T-helper 9 cell (primary cell): ENCODE data around the gene OR1S1.
"Not testable (repeated sequence)": the region's sequence is repeated elsewhere in the genome, so short reads cannot be mapped to it uniquely, and the experiment has no call there.

Source experiments
- DNase-seq: peaks from one replicate; pipeline ENCODE4 v3.0.0-alpha.2; 2020
- total RNA-seq, 2 donors: gene quantifications; one replicate each; lab custom pipeline; 2026; lab: John Stamatoyannopoulos, UW

Gene OR1S1
- total RNA-seq, result 0 reads per million in 2 donors

DNA sequence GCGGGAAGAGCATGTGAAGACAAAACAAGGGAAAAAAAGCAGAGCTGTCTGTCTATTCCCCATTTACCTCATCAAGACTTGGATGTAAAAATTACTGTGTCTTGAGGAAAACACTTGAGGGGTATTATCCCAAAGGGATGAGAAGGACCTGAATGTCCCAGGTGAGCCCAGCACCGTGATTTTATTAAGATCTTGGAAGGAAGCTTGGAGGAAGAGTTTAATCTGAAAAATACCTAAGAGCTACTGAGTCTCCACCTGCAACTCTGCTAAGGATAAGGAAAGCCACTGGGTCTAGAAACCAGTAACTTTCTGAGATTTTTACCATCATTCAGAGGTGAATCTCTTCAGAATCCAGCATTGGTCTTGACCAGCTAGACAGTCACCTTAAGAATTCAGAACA lies at the start of gene OR1S1:
OR1S1 (plus strand) TSS at position 301 of the 400 bp plus-strand sequence.
- DNase-seq, result not testable (repeated sequence)

DNA sequence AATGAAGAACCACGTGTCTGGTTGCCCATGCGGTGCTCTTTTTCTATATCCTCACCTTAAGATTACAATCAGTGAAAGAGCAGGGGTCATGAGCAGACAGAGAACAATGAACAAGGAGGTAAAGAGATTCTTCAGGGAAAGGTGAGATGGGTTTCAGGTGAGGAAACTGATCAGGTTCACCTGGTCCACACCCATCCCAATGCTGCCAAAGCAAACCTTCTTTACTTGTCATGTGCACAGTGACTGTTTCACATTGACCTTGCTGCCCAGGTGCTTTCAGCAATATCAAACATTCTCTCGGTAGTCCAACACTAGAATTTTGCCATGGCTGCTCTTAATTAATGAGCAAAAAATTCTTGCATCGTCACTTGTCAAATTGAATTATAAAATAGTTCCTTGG lies 48.1 kb upstream of the OR1S1 start:
- DNase-seq, result no peak

DNA sequence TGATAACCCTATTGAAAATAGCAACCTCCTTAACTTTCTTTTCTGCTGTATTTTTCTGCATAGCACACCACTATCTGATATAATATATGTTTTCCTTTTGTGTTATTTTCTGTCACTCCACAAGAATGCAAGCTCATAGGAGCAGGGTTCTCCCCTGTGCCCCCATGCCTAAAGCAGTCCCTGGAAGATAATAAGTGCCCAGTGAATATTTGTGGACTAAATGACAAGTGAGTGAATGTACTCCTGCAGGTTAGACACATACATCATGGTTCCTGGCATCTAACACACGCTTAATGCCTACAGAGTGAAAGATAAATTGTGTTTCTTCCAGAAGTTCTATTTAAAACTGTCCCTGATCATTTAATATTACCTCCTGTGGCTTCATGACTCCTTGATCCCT lies 47.5 kb upstream of the OR1S1 start:
- DNase-seq, result no peak

DNA sequence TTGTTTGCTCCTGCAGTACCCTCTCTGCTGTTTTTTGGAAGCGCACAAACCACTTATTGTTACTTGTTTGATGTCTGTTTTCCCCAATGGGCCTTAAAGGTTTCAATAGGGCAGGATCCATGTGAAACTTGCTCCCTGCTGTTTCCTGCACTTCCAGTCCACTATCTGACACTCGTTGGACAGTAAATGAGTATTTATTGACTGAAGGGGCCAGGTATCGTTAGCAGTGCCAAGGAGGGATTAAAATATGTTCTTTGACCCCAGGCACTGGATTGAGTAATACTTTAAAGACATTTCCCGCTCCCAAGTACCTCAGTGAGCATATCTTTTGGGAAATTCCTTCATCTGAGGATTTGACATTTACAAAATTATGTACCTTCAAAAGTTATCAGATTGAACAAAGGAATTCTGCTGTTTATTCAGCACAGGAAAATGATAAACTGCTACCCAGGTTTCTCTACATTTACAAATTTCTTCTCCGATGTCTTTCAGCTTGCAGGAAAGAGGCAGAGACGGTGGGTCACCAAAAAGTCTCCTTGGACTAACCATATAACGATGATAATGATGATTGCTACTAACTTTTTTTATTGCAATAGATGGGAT lies 46.9 kb upstream of the OR1S1 start:
- no peak for DNase-seq

DNA sequence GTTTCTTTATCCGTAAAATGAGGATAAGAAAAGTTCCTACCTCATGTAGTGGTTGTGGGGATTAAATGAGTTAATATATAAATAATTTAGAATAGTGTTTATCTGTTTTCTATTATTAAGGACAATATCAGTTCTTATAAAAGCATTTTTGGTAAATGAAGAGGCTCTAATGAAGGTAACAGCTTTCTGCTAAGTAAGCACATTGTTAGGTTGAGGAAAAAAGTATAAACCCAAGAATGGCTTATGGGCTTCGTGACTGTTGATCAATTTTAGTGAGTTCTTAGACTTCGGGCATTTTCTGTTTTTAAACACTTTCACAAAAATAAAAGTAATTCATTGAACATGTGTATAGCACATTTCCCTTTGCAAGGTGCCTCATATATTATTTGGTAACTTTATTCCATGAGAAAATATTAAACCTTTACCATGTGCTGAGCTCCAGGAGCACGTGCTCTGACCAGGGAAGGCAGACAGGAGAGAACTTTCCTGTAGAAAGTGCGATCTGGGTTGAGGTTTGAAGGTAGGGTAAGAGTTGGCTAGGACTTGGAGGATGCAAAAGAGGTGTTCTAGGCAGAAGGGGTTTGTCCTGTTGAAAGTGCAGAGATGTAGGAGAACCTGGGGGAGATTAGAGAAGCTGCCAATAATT lies 35.0 kb upstream of the OR1S1 start:
- DNase-seq, result no peak

DNA sequence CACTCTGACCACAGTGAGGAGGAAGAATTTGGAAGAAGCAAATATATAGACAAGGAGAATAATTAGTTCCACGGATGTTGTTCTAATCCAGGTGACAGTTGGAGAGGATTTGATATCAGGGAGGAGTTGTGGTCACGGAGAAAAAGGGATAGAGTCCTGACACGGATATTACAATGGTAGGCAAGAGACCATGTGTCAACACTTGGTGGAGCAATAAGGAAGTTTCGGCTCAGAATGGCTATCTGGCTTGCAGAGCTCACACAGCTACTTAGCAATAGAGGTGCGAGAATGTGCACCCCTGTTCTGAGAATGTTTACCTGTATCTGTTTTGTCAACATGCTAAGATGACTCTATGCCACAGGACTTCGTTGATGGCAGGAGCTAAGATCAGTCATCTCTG lies 34.1 kb upstream of the OR1S1 start:
- DNase-seq, result no peak

DNA sequence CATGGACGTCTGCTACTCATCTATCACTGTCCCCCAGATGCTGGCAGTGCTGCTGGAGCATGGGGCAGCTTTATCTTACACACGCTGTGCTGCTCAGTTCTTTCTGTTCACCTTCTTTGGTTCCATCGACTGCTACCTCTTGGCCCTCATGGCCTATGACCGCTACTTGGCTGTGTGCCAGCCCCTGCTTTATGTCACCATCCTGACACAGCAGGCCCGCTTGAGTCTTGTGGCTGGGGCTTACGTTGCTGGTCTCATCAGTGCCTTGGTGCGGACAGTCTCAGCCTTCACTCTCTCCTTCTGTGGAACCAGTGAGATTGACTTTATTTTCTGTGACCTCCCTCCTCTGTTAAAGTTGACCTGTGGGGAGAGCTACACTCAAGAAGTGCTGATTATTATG lies 32.9 kb upstream of the OR1S1 start:
- DNase-seq, result no peak

DNA sequence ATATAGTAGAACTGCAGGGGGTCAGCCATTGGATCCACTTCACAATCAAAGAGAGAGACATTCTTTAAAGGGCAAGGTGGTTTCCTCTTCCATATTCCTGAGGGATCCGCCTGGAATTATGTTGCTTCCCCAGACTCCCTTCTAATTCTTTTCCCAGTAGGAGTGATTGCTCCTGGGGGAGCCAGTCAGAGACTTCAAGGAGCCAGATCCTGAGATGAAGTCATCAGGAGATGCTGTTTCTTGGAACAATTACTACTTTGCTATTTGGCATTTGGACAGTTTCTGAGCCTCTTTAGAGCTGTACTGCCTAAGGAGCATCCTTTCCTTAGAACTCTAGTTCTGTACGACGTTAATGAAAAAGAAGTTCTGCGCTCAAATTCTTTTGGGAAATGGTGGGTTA lies 25.6 kb upstream of the OR1S1 start:
- no peak for DNase-seq

DNA sequence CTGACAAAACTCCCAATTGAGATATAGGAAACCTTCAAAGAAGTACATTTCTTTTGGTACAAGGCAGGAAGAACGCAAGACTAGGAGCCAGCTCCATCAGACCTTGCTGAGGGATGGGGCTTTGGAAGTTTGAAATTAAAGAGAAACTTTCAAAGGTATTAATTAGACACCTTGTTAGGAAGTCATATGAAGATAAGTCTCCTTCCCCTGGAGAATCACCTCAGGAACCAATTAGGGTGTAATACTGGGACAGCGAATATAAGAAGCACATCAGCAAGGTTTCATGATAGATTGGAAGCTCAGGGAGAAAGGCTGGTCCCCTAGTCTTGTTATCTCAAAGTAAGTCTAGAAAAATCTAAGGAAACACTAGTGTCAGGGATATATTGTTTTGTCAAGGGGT lies 23.8 kb upstream of the OR1S1 start, which contains the start of gene OR9Q2:
OR9Q2 (plus strand) TSS at position 301 of the 400 bp plus-strand sequence. CDS start 1,421 bp downstream, outside the sequence.
- no peak for DNase-seq

DNA sequence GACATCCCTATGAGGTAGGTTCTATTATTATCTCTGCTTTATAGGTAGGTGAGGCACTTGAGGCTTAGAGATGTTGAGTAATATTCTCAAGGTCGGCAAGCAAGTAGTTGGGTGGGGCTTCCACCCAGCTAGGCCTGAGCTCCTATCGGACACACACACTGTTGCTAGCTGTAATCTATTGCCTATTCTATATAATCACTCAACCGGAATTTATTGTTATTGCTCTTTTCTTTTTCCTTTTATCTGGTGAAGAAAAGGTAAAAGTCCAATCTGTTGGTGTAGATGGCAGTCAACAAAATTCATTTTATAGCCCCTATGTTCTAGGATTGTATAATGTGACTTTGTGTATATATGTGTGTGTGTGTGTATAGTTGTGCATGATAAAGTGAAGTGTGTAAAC lies 20.3 kb upstream of the OR1S1 start:
- no peak for DNase-seq

DNA sequence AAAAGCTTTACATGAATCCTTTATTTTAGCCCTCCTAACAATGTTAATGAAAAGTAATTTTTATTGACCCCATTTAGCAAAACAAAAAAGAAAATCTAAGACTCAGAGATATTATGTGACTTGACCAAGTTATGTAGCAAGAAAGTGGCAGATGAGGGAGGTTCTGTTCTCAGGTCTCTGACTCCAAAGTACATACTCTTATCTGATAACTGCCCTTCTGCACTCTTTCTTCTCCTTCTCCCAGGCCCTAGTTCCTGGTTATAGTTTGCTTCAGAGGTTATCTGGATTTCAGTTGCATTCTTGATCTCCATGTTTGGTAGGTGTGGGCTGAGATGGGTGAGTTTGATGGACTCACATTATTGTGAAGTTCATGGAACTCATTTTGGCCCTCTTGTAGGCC lies 19.1 kb upstream of the OR1S1 start:
- no peak for DNase-seq

DNA sequence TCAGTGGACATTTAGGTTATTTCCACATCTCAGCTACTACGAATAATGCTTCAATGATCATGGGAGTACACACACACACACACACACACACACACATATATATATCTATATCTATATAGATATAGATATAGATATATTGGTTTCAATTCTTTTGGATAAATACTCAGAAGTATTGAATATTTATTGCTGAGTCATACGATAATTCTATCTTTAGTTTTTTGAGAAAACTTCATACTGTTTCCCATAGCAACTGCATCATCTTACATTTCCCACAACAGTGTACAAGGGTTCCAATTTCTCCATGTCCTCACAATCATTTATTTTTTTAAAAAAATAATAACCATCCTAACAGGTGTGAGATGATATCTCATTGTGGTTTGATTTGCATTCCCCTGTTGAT lies 16.6 kb upstream of the OR1S1 start:
- DNase-seq, result no peak

DNA sequence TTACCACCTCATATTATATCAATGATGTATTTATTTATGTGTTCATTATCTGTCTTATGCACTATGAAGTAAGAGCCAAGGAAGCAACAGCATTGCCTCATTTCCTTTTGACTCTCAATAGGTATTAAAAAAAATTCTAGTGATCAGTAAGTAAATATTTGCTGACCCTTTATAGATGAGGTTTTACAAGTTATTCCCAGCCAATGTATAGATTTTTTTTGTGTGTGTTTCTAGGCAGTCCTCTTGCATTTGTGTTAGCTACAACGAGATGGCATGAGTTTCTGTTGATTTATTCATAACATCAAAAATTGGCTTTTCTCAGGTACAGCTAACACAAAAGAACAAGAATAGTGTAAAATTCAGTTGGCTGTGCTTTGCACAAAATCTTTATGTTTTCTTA lies 13.2 kb upstream of the OR1S1 start:
- DNase-seq, result no peak

DNA sequence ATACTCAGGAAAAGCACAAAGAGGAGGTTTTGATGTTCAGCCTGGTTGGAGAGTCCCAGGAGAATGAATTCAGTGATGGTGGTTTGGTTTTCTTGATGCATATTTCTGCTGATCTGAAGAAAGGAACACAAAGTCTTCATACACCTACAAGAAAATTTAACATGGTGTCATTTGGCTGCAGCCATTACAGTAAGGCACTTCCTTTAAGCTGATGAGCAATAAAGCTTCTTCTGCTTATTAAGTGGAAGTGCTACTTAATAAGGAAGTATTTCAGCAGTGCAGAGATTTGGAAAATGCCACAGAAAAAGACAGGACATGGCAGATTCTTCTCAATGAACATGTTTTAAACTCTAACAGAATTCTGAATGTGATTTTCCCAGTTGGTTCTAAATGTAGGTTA lies 8.5 kb upstream of the OR1S1 start, which contains the start of gene OR1S2:
OR1S2 (minus strand) TSS at position 101 of the 400 bp plus-strand sequence; CDS start at position 101, 0 bp downstream.
- no peak for DNase-seq

DNA sequence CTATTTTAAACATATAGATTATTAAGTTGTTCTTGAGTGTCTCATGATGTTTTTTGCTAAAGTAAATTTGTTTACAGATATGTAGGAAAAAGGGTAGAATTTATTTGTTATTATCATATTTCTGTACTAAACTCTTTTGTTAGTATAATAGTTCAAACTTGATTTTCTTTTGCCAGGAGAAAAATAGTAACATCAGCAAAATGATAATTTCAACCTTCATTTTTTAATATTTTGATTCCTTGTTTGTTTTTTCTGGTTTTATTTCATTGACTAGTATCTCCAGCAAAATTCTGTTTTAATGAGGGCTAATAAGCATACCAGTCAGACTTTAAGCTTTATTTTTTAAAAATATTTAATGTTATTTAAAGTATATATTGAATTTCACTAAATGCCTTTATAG lies 4.0 kb downstream of the OR1S1 start:
- DNase-seq, result no peak

DNA sequence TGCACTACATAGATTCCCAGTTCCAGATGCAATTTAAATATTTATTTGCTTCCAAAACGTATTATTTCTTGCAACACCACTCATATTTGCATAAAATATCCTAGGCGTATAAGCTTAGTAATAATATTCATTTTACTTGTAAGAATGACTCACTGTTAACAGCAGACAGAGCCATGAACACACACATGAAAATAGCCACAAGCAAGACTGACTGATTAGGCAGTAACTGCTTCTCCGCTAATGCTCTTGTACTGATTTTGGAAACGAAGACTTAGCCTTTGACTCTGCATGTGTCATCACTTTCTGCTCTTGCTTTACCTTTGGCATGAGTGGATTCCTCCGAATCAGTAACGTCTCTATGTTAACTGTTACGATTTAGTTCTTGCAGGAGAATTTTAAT lies 10.2 kb downstream of the OR1S1 start:
- DNase-seq, result no peak

DNA sequence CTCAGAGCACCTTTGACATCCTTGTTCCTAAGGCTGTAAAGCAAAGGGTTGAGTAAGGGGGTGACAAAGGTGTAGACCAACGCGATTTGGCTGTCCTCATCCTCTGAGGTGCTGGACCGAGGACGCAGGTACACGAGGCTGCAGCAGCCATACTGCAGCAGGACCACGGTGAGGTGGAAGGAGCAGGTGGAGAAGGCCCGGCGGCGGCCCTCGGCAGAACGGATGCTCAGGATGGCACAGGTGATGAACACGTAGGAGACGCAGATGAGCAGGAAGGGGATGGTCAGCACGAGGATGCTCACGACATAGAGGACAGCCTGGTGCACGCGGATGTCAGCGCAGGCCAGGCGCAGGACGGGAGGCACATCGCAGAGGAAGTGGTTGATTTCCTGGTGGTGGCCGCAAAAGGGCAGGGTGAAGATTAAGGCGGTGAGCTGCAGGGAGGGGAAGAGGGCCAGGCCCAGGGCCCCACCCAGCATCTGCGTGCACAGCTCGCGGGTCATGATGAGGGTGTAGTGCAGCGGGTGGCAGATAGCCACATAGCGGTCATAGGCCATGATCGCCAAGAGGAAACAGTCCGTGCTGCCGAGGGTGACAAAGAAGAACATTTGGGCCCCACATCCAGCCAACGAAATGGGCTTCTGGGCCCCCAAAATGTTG lies 15.6 kb downstream of the OR1S1 start:
- DNase-seq, result no peak

DNA sequence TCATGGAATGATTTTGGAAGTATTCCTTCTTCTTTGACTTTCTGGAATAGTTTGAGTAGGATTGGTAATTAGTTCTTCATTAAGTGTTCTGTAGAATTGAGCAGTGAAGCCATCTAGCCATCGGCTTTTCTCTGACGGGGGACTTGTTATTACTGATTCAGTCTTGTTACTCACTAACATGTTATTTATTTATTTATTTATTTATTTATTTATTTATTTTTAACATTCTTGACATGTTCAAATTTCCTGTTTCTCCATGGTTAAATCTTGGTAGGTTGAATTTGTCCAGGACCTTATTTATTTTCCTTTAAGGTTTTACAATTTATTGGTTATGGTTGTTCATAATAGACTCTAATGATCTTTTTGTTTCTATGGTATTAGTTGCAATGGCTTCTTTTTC lies 31.4 kb downstream of the OR1S1 start:
- no peak for DNase-seq

DNA sequence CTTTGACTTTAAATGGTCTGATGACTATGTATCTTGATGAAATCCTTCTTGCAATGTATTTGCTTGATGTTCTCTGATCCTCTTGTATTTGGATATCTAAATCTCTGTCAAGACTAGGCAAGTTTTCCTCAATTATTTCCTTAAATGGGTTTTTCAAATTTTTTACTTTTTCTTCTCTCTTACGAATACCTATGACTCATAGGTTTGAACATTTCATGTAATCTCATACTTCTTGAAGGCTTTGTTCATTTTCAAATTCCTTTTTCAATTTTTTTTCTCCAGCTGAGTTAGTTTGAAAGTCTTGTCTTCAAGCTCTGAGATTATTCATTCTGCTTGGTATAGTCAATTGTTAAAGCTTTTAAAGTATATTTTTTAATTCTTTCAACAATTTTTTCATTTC lies 42.4 kb downstream of the OR1S1 start:
- no peak for DNase-seq

DNA sequence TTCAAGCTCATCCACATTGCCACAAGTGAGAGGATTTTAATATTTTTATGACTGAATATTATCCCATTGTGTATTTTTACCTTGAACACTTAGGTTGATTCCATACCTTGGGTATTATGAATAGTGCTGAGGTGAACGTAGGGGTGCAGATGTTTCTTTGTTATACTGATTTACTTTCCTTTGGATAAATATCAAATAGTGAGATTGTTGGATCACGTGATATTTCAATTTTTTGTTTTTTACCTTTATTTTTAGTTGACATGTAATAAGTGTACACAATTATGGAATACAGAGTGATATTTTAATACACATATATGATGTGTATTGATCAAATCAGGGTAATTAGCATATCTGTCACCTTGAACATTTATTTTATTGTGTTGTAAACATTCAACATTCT lies 47.5 kb downstream of the OR1S1 start:
- DNase-seq, result no peak
